ENCODE results near the gene PEX11B. TPM values are rescaled to one million over a fixed set of nuclear protein-coding genes. Genes with fewer than 3 reads are reported as not detected.

Gene PEX11B
- polyA plus RNA-seq, 1 of the 3 experiments (the other 2 are of a cell fraction) = 26.1 TPM

- no peak for DNase-seq
- POLR2A ChIA-PET = no interaction called here
- Histone ChIP-seq H3K4me2 (no peak overlapping the region), H3K4me3 (ENCODE audit: low read depth in 2 of 2, low read length in 1 of 2) (no peak overlapping the region), H3K9me3 (no peaks in the 10 kb centered on the region), H4K20me1 (ENCODE audit: insufficient read depth) (no peaks in the 10 kb centered on the region), H3K27ac (ENCODE audit: low read depth in 2 of 2, low read length in 1 of 2) (no peak overlapping the region), H2AFZ (ENCODE audit: low read depth) (no peak overlapping the region), H3K36me3 (replicated peaks in 1 of 2; ENCODE audit: control insufficient read depth in 1 of 2, insufficient read depth in 2 of 2, low read length in 1 of 2) (no peaks in the 10 kb centered on the region), H3F3A (replicated peaks; ENCODE audit: insufficient read depth) (peaks cover 4% of the 10 kb centered on the region), H3K4me1 (ENCODE audit: control insufficient read depth in 1 of 2, insufficient read depth in 2 of 2, low read depth in 1 of 2, low read length in 1 of 2) (peaks cover 3 to 8% of the 10 kb centered on the region in 2 experiments; a peak in 3 of 4 replicates), H3K79me2 (ENCODE audit: insufficient read depth) (no peaks in the 10 kb centered on the region), H3K9ac (no peak overlapping the region), H3K9me2 (no peaks in the 10 kb centered on the region), H3K27me3 (ENCODE audit: insufficient read depth) (no peaks in the 10 kb centered on the region)
- 91% methylated on average over 1 of the region's 1 CpG for WGBS (ENCODE audit: low lambda C conversion rate)
- CTCF ChIA-PET = interaction anchor here (11.0 kb wide), 1 partner anchor 14 kb away, joined by 281 read pairs; the partner anchor contains the start of genes ITGA10 and PEX11B
- TF ChIP-seq FOXJ3 (CRISPR knock-in tag; IDR thresholded peaks at IDR 0.05) (no peak), NFIC (IDR thresholded peaks at IDR 0.05; ENCODE audit: borderline replicate concordance) (no peak)
Measured at GRCh38 chr1:145897969-145898368, 20.5 kb downstream of the PEX11B start.

DNA sequence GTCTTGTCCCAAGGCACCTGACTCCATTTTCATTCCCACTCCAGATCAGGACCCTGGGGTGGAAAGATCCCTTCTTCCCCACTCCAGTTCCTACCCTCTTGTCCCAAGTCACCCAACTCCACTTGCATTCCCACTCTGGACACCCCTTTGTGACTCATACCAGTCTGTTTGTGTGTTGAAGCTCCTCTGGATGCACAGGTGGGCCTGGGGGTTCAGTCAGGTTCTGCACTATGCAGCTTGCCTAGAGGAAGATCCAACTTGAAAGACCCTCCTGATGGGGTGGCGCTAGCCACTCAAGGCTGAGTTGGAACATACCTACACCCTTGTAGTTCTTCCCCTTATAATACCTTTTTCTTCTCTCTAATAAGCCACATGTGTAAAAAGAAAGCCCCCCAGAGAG, 23.0 kb downstream of the PEX11B start:
- Histone ChIP-seq H3K9me2 (no peaks in the 10 kb centered on the region), H3K4me1 (ENCODE audit: control insufficient read depth in 1 of 2, insufficient read depth in 2 of 2, low read depth in 1 of 2, low read length in 1 of 2) (peaks cover 21 to 28% of the 10 kb centered on the region in 2 experiments), H3K27ac (ENCODE audit: low read depth in 2 of 2, low read length in 1 of 2) (no peak overlapping the region), H3K79me2 (ENCODE audit: insufficient read depth) (no peaks in the 10 kb centered on the region), H3K4me3 (ENCODE audit: low read depth in 2 of 2, low read length in 1 of 2) (no peak overlapping the region), H3K9ac (no peak overlapping the region), H3K36me3 (replicated peaks in 1 of 2; ENCODE audit: control insufficient read depth in 1 of 2, insufficient read depth in 2 of 2, low read length in 1 of 2) (no peaks in the 10 kb centered on the region), H3F3A (replicated peaks; ENCODE audit: insufficient read depth) (peaks cover 20% of the 10 kb centered on the region), H3K9me3 (no peaks in the 10 kb centered on the region), H4K20me1 (ENCODE audit: insufficient read depth) (no peaks in the 10 kb centered on the region), H2AFZ (ENCODE audit: low read depth) (no peak overlapping the region), H3K27me3 (ENCODE audit: insufficient read depth) (no peaks in the 10 kb centered on the region), H3K4me2 (no peak overlapping the region)
- POLR2A ChIA-PET = no interaction called here
- DNase-seq = no peak
- CTCF ChIA-PET = interaction anchor here (0.6 to 11.0 kb wide), 9 partner anchors 17 to 126 kb away, joined by 3 to 281 read pairs (median 3); partner anchors contain the start of genes HJV, ITGA10, NUDT17 and PEX11B
- 100% methylated on average over 1 of the region's 1 CpG for WGBS (ENCODE audit: low lambda C conversion rate)
- TF ChIP-seq MXI1 (IDR thresholded peaks at IDR 0.05; ENCODE audit: low read depth, low read length) = no peak
- no peak for TF ChIP-seq POLR2AphosphoS5 (IDR thresholded peaks at IDR 0.05; ENCODE audit: low read depth, low read length)
- no peak for TF ChIP-seq FOXJ3 (CRISPR knock-in tag; IDR thresholded peaks at IDR 0.05)
- no peak for TF ChIP-seq FOXM1 (IDR thresholded peaks at IDR 0.05; ENCODE audit: low read depth)
- no peak for TF ChIP-seq USF2 (IDR thresholded peaks at IDR 0.05; ENCODE audit: borderline replicate concordance, low read depth, low read length)

- H3K36me3 ChIP-seq (replicated peaks in 1 of 2; ENCODE audit: control insufficient read depth in 1 of 2, insufficient read depth in 2 of 2, low read length in 1 of 2) = no peaks in the 10 kb centered on the region
- ChIA-PET POLR2A (interaction anchor here (1.7 kb wide), 1 partner anchor 34 kb away, joined by 7 read pairs; the partner anchor contains the start of gene RBM8A), CTCF (interaction anchor here (1.8 to 11.0 kb wide), 12 partner anchors 12 to 145 kb away, joined by 6 to 281 read pairs (median 21); partner anchors contain the start of genes ITGA10, NUDT17 and PEX11B)
- TF ChIP-seq NFIC (IDR thresholded peaks at IDR 0.05; ENCODE audit: borderline replicate concordance) (no peak), ELF1 (IDR thresholded peaks at IDR 0.05) (no peak), GABPA (IDR thresholded peaks at IDR 0.05; ENCODE audit: low read depth) (no peak), GATA2 (CRISPR knock-in tag; IDR thresholded peaks at IDR 0.05) (no peak), TEAD4 (IDR thresholded peaks at IDR 0.05; ENCODE audit: borderline replicate concordance, insufficient read depth) (no peak), EZH2phosphoT487 (IDR thresholded peaks at IDR 0.05; ENCODE audit: borderline replicate concordance, low read depth) (no peak)
- no peaks in the 10 kb centered on the region for H4K20me1 ChIP-seq (ENCODE audit: insufficient read depth)
- H3F3A ChIP-seq (replicated peaks; ENCODE audit: insufficient read depth) = peaks cover 20% of the 10 kb centered on the region
- WGBS (ENCODE audit: low lambda C conversion rate) = 97% methylated on average over 7 of the region's 7 CpGs
- no peaks in the 10 kb centered on the region for H3K9me3 ChIP-seq
- no peaks in the 10 kb centered on the region for H3K79me2 ChIP-seq (ENCODE audit: insufficient read depth)
- H3K4me1 ChIP-seq (ENCODE audit: control insufficient read depth in 1 of 2, insufficient read depth in 2 of 2, low read depth in 1 of 2, low read length in 1 of 2) = peaks cover 21 to 28% of the 10 kb centered on the region in 2 experiments
- no peaks in the 10 kb centered on the region for H3K27me3 ChIP-seq (ENCODE audit: insufficient read depth)
- H2AFZ ChIP-seq (ENCODE audit: low read depth) = no peak overlapping the region
- H3K9ac ChIP-seq = no peak overlapping the region
- no peaks in the 10 kb centered on the region for H3K9me2 ChIP-seq
- peak overlapping the region; percentile 94 to 98; a peak in 3 of 4 replicates for H3K27ac ChIP-seq (ENCODE audit: low read depth in 2 of 2, low read length in 1 of 2)
- H3K4me3 ChIP-seq (ENCODE audit: low read depth in 2 of 2, low read length in 1 of 2) = peak overlapping the region in 1 of 2 experiments; percentile 42; a peak in 1 of 4 replicates
- peak overlapping the region; percentile 79 for H3K4me2 ChIP-seq
- DNase-seq = no peak
Measured at GRCh38 chr1:145893306-145894055, 25.0 kb downstream of the PEX11B start.
